ENCODE measurements around the gene NR6A1.

NR6A1 gene

DNA sequence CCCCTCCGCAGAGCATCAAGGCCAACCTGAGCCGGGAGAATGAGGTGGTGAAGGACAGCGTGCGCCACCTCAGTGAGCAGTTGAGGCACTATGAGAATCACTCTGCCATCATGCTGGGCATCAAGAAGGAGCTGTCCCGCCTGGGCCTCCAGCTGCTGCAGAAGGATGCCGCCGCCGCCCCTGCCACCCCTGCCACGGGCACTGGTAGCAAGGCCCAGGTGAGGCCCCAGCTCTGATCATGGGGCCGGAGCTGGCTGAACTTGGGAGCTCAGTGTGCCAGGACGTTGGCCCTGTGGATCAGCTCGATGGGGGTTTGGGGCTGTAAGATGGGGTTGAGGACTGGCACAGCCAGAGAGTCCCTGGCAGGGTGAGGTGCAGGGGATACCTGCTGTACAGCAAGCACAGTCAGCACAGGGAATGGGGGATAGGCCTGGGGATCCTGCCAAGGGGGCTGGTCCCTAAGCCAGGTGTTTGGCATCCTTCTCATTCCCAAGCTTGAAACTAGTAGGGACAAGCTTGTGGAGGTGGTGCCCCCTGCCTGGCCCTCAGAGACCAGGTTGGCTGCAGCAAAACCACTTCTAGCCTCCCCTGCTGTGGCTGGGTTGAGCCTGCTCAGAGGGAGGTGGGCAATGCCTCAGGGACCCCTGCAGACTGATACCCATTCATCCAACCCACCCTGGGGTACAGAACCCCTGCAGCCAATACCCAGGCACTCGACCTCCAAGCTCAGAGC, 28.3 kb upstream of the NR6A1 start:
- DNase-seq (ENCODE audit: low read depth, low spot score) = no peak
- H3K4me3 ChIP-seq (ENCODE audit: low read length) = no peak overlapping the region

GRCh38 chr9:124797343-124798103, 26.4 kb upstream of the NR6A1 start:
- no peak for DNase-seq (ENCODE audit: low read depth, low spot score)
- H3K4me3 ChIP-seq (ENCODE audit: low read length) = no peak overlapping the region

GRCh38 chr9:124795881-124796431, 24.8 kb upstream of the NR6A1 start:
- DNase-seq (ENCODE audit: low read depth, low spot score) = no peak
- H3K4me3 ChIP-seq (ENCODE audit: low read length) = no peak overlapping the region

GRCh38 chr9:124794902-124795491, 23.9 kb upstream of the NR6A1 start:
- DNase-seq (ENCODE audit: low read depth, low spot score) = no peak
- no peak overlapping the region for H3K4me3 ChIP-seq (ENCODE audit: low read length)

DNA sequence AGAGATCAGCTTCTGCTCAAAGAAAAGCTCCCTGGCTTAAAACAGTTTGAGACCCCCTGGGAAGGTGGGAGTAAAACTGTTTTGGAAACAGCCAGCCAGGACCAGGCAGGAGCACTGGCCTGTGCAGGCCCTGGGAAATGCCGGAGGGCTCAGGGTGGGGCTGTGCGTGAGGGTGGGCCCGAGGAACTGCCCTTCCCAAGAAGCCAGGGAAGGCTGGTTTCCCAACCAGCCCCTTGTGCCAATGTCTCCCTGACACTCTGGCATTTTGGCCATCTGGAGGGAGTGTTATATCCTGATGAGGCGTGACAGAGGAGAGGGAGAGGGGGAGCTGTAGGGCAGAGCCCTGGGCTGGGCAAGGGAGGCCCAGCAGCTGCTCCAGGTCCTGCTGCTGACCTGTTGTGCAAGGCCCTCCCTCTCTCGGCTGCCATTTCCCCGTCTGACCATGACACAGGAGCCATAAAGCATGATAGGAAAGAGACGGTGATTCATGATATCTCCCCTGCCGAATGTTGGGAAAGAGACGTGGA, 22.0 kb upstream of the NR6A1 start:
- H3K4me3 ChIP-seq (ENCODE audit: low read length) = no peak overlapping the region
- no peak for DNase-seq (ENCODE audit: low read depth, low spot score)

DNA sequence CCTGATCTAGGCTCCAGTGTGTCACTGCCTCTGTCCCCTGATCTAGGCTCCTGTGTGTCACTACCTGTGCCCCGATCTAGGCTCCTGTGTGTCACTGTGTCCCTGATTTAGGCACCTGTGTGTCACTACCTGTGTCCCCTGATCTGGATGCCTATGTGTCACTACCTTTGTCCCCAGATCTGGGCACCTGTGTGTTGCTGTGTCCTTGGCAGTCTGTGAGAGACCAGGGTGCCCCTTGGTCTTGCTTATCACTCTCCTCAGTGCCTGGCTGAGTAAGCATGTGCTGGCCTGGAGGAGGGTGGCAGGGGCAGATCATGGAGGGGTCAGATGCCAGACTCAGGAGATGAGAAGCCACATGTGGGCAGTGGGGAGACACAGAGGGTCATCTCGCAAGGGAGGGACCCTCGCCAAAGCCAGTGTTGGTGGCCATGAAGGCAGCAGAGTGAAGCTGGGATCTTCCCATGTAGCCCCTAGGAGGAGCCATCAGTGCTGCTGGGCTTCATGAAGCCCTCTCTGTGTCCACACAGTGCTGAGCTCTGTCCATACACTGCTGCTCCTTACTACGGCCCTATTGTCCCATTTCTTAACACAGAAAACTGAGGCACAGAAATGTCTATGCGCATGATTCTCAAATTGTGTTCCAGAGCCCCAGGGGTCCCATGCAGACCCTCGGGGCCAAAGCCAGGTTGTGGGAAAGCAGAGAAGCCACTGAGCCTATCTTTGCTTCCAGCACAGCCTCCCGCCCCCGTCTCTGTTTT, 21.3 kb upstream of the NR6A1 start:
- H3K4me3 ChIP-seq (ENCODE audit: low read length) = no peak overlapping the region
- no peak for DNase-seq (ENCODE audit: low read depth, low spot score)

GRCh38 chr9:124790801-124791505, 19.8 kb upstream of the NR6A1 start:
- no peak overlapping the region for H3K4me3 ChIP-seq (ENCODE audit: low read length)
- no peak for DNase-seq (ENCODE audit: low read depth, low spot score)

DNA sequence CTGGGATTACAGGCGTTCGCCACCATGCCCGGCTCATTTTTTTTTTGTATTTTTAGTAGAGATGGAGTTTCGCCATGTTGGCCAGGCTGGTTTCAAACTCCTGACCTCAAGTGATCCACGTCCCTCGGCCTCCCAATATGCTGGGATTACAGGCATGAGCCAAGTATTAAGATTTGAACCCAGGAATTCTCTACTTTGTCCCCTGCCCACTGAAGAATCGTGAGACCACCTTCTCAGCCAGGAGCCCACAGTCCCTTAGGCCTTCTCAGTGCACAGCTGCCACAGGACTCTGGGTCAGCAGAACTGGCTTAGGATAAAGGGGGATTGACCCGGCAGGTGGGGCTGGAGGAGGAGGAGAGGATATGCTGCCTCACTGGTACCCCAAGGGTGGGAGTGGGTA, 19.2 kb upstream of the NR6A1 start:
- no peak overlapping the region for H3K4me3 ChIP-seq (ENCODE audit: low read length)
- no peak for DNase-seq (ENCODE audit: low read depth, low spot score)

DNA sequence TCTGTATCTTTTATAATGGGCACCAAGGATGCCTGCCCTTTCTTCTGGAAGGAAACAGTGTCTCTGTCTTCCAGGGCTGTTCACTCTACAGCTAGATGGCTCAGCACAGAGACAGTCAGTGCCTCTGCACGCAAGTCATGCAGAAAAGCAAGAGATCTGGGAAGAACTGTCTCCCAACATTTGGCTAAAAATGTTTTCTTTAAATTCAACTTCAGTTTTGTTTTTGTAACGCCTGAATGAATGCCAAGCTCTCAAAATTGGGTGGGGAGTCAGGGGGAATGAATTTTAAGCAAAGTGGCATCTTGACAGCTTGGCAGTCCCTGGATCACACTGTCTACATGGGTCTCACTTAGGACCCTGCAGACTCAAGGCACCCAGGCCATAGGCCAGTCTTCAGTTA, 18.4 kb upstream of the NR6A1 start:
- no peak overlapping the region for H3K4me3 ChIP-seq (ENCODE audit: low read length)
- DNase-seq (ENCODE audit: low read depth, low spot score) = no peak

DNA sequence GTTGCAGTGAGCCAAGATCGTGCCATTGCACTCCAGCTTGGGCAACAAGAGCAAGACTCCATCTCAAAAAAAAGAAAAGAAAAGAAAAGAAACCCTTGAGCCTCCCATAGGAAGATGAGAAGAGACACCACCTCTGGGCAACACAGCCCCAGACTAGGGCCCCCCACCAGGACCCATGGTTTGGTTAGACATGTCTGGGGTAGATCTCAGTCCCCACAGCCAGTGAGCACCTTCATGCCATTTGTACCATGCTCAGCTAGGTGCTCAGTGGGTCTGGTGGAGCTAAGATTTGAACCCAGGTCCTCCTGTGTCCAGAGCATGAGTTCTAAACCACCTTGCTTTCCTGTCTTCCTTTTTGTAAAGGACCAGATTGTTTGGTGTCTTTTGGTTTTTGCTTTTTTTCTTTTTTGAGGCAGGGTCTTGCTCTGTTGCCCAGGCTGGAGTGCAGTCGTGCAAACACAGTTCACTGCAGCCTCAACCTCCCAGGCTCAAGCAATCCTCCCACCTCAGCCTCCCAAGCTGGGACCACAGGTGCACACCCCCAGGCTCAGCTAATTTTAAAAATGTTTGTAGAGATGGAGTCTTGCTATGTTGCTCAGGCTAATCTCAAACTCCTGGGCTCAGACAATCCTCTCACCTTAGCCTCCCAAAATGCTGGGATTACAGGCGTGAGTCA, 17.6 kb upstream of the NR6A1 start:
- H3K4me3 ChIP-seq (ENCODE audit: low read length) = no peak overlapping the region
- DNase-seq (ENCODE audit: low read depth, low spot score) = no peak

GRCh38 chr9:124786881-124787573, 15.9 kb upstream of the NR6A1 start:
- DNase-seq (ENCODE audit: low read depth, low spot score) = no peak
- H3K4me3 ChIP-seq (ENCODE audit: low read length) = no peak overlapping the region

DNA sequence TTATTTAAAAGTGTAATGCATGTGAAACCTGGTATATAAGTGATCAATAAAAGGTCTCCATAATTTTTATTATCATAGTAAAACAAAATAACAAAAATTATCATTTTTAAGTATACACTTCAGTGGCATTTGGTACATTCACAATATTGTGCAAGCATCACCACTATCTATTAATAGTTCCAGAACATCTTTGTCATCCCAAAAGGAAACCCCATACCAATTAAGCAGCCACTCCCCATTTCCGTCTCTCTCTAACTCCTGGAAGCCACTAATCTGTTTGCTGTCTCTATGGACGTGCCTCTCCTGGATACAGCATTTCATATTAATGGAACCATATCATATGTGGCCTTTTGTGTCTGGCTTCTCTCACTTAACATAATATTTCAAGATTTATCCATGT, 13.4 kb upstream of the NR6A1 start:
- H3K4me3 ChIP-seq (ENCODE audit: low read length) = no peak overlapping the region
- no peak for DNase-seq (ENCODE audit: low read depth, low spot score)

DNA sequence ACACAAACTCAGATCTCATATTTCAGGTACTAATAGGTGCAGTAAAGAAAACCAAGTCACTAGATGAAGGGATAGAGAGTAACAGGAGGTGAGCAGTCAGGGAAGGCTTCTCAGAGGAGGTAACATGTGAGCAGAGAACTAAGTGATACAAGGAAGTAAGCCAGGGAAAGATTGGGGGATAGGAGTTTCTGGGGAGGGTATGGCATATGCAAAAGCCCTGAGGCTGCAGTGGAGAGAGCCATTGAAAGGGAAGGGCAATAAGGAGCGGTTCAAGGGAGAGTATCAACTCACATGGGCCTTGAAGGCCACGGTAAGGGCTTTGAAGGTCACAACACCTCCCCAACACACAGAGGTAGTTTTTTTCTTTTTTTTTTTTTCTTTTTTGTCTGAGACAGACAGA, 12.7 kb upstream of the NR6A1 start:
- no peak for DNase-seq (ENCODE audit: low read depth, low spot score)
- no peak overlapping the region for H3K4me3 ChIP-seq (ENCODE audit: low read length)

GRCh38 chr9:124782661-124783574, 11.8 kb upstream of the NR6A1 start:
- no peak for DNase-seq (ENCODE audit: low read depth, low spot score)
- no peak overlapping the region for H3K4me3 ChIP-seq (ENCODE audit: low read length)

- H3K4me3 ChIP-seq (ENCODE audit: low read length) = no peak overlapping the region
- no peak for DNase-seq (ENCODE audit: low read depth, low spot score)
These were observed 11.0 kb upstream of the NR6A1 start for GRCh38 chr9:124781967-124782660.

GRCh38 chr9:124780757-124781151, 9.6 kb upstream of the NR6A1 start:
- no peak for DNase-seq (ENCODE audit: low read depth, low spot score)
- no peak overlapping the region for H3K4me3 ChIP-seq (ENCODE audit: low read length)

All from Jurkat, Clone E6-1 (cell line).